Renal pelvis (tissue), 4 donors: Measurements from ENCODE around the gene SMIM44. TPM values are rescaled to one million over a fixed set of nuclear protein-coding genes. Genes with fewer than 3 reads are reported as not detected.
"Not testable (repeated sequence)": the region's sequence is repeated elsewhere in the genome, so short reads cannot be mapped to it uniquely, and the experiment has no call there.

Experiments
- DNase-seq: peaks from one replicate; pipeline ENCODE4 v3.0.0-alpha.2; 2013
- polyA plus RNA-seq, 3 donors: library from polyadenylated mRNA; unstranded; fragments of 120-200 nt; gene quantifications; one replicate each; pipeline ENCODE4 v1.2.1, GENCODE V29; 2013; ENCODE audit not compliant: insufficient read length in 3 of 3

SMIM44 gene
- polyA plus RNA-seq, 3 donors: 0.47 to 0.84 (median 0.53) TPM

GRCh38 chr19:3459089-3459881, 24.0 kb downstream of the SMIM44 start:
- DNase-seq: peak; percentile 89

- no peak for DNase-seq
Measured at GRCh38 chr19:3458229-3459088, 24.8 kb downstream of the SMIM44 start.

DNA sequence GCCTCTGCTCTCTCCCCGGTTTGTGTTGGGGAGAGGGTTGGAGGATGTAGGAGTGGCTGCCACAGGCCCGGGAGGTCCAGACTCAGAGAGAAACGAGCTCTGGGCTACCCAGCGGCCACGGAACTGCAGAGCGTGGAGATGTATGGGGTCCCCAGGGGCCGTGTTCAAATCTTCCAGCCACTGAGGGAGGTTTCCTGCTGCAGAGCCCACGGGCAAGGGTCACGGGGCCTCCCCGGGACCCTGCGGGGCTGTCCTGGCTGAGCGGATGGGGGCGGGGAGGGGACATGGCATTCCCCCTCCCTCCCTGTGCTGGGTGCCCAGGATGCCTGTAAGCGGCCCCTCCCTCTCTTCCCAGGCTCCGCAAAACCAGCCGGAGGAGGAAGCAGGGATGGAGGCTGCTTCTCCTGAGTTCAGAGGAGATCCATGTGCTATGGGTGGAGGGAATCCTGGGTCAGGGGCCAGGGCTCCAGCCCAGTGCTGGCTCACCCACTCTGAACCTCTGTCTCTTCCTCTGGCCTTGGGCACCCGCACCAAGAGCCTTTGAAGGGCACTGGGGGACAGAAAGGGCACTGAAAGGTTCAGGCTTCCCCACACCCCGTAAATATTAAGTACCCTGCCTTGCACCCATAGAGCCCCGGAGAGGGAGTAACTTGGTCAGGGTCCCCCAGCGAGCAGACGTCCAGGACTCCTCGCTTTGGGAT, 25.6 kb downstream of the SMIM44 start:
- DNase-seq: no peak

DNA sequence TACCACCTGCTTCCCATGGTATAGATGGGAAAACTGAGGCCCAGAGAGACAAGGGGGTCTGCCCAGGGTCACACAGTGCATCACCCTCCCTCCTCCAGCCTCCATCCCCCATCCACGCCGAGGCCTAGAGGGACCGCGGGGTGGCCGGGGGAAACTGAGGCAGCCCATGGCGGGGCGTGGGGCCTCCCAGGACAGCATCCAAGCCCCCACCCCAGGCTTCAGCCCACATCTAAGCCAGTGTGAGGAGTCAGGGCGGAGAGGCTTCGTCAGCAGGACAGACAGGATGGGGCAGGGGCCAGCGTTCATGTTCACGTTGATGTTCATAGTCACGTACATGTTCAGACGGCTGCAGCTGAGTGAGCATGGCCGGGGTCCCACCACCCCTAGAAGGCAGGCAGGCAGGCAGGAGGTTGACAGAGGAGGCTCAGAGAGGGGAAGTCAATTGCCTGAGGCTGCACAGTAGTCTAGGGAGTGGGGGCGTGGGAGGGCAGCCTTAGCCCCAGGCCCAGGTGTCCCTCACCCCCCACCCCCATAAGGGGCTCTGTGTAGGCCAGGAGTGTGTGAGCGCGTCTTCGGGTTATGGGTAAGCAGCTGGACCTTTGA, 26.2 kb downstream of the SMIM44 start:
- no peak for DNase-seq

DNA sequence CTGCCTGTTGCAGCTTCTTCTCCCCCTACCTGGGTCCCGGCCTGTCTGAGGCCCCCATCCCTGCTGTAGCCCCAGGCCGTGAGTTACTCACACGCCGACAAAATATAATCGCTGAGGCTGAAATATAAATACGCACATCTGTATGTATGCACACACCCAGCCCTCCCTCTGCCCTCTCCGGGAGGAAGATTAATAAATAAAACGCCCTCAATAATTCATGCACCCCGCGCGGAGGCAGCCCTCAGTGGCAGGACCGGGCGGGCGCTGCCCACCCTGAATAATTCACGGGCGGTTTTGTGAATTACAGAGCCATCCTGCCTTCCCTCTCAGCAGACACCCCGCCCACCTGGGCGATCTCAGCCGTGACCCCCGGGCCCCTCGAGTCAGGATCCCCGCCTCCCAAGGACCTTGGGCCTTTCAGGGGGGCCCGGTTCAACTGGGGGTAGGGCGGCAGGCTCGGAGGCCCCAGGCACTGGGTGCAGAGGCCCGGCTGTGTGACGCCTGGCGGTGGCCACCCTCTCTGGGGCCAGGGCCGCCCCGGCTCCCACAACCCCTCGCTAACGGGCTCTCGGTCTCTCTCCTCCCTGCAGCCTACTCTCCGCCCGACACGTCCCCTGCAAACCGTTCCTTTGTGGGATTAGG, 27.2 kb downstream of the SMIM44 start:
- DNase-seq: no peak

DNA sequence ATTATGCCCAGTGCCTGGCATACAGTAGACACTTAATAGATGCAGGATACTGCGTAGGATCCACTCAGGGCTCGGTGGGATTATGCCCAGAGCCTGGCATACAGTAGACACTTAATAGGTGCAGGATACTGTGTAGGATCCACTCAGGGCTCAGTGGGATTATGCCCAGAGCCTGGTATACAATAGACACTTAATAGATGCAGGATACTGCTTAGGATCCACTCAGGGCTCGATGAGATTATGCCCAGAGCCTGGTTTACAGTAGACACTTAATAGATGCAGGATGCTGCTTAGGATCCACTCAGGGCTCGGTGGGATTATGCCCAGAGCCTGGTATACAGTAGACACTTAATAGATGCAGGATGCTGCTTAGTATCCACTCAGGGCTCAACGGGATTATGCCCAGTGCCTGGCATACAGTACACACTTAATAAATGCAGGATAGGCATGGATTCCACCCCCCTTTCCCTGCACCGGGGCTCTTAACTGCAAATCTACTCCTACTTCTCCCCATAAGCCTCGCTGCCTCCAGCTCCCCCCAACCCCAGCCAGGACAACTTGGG, 27.8 kb downstream of the SMIM44 start:
- no peak for DNase-seq

DNA sequence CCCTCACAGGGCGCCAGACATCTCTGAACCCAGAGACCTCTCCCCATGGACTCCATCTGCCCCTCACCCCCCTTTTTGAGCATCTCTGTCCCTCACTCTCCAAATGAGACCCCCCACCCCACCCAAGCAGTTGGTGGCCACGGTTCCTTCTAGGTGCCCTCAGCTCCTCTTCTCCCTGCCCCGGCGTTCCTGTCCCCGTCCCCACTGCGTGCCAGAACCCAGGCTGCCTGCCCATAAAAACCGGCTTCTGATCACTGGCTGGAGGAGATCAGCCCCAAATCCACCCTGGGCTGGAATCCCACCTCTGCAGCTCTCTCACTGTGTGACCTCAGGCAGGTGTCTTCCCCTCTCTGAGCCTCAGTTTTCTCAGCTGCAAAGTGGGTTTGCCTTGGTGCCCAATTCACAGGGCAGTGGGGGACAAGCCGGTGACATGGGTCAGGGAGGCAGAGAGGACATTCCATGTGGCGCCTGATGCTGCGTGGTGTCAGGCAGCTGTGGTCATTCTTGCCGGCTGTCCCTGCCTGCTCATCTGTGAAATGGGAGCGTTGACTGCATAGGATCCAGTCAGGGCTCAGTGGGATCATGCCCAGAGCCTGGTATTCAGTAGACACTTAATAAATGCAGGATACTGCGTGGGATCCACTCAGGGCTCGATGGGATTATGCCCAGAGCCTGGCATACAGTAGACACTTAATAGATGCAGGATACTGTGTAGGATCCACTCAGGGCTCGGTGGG, 28.4 kb downstream of the SMIM44 start:
- DNase-seq: no peak

- DNase-seq: no peak
Measured at GRCh38 chr19:3453840-3454239, 29.4 kb downstream of the SMIM44 start.

- DNase-seq: not testable (repeated sequence)
Measured at GRCh38 chr19:3452942-3453214, 30.4 kb downstream of the SMIM44 start.

GRCh38 chr19:3452171-3452941, 30.9 kb downstream of the SMIM44 start:
- no peak for DNase-seq

GRCh38 chr19:3451451-3451866, 31.8 kb downstream of the SMIM44 start:
- no peak for DNase-seq

- DNase-seq: peak; percentile 64
Measured at GRCh38 chr19:3450796-3451411, 32.3 kb downstream of the SMIM44 start.

DNA sequence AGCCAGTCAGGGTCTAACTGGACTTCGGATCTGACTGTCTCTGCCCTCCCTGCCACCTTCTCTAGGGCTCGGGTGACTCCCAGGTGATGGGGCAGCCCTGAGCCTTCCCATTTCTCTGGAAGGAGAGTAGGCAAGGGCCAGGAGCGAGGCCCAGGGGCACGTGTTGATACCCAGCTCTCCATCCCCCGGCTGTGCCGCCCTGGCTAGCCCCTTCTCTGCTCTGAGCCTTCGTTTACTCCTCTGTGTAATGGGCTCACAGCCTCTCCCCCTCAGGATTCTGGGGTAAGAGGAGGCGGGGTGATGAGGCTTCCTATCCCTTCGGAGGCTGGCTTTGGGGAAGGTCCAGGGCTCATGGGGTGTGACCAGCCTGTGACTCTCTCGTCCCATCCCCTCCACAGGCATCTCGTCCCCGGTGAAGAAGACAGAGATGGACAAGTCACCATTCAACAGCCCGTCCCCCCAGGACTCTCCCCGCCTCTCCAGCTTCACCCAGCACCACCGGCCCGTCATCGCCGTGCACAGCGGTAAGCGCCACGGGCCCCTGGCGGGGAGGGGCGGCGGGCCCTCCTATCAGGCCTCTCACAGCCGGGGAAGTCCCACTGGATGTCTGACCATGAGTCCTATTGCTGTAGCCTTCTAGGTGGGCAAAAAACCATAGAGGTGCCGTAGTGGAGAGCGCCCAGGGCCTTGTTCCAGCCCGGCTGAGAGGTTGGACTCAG, 34.5 kb downstream of the SMIM44 start:
- DNase-seq: no peak

DNA sequence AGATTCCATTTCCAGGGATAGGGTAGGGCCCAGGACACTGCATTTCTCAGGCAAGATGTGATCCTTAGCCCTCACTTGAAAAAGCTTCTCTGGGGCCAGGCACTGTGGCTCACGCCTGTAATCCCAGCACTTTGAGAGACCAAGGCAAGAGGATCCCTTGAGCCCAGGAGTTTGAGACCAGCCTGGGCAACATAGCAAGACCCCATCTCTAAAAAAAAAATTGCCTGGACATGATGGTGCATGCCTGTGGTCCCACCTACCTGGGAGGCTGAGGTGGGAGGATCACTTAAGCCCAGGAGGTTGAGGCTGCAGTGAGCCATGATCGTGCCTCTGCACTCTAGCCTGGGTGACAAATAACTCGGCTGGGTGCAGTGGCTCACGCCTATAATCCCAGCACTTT, 36.6 kb downstream of the SMIM44 start:
- not testable (repeated sequence) for DNase-seq

GRCh38 chr19:3444695-3445234, 38.5 kb downstream of the SMIM44 start:
- DNase-seq: no peak

GRCh38 chr19:3443840-3444694, 39.2 kb downstream of the SMIM44 start:
- no peak for DNase-seq

DNA sequence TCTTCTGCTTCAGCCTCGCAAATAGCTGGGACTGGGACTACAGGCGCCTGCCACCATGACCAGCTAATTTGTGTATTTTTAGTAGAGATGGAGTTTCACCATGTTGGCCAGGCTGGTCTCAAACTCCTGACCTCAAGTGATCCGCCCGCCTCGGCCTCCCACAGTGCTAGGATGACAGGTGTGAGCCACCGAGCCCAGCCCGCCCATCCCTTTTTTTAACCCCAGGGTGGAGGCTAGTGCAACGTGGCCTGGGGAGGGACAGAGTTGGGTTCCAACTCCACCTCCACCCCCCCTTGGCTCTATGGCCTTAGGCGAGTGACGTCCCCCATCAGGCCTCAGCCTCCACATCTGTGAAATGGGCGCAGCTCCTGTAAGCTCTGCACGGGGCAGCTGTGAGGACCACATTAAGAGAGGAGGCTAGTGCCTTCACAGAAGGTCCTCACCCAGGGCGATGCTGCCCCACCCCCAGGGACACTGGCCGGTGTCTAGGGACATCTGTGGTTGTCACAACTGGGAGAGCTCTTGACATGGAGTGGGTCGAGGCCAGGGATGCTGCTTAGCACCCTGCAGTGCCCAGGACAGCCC, 40.7 kb downstream of the SMIM44 start:
- DNase-seq: no peak
